ENCODE data around the gene KAZN. TPM values are rescaled to one million over a fixed set of nuclear protein-coding genes. Genes with fewer than 3 reads are reported as not detected.

The KAZN gene
- 6.8 and 11.8 TPM in 2 replicates for total RNA-seq

DNA sequence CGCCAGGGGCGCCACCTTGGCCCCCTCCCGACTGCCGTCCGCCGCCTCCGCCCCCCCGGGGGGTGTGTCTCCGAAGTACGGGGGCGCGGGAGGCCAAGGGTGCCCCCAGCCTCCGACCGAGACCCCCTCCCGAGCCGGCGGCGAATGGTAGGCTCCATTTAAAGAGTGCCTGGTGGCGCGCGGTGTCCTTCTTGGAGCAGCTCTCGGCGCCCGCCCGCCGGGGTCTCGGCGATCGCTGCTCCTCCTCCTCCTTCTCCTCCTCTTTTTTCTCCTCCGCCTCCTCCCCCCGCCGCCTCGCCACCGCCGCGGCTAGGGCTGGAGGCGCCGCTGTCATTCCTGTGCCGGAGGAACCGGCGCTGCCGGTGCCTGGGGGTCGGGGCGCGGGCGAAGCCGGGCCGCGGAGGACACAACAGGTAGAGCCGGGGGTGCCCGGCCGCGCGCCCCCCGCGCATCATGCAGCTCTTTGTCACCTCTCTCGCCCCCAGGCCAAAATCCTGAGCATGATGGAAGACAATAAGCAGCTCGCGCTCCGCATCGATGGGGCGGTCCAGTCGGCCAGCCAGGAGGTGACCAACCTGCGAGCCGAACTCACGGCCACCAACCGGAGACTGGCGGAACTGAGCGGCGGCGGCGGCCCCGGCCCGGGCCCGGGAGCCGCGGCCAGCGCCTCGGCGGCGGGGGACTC lies at the start of gene KAZN:
Gene KAZN (plus strand): TSS at position 188 of the 685 bp plus-strand sequence.

DNA sequence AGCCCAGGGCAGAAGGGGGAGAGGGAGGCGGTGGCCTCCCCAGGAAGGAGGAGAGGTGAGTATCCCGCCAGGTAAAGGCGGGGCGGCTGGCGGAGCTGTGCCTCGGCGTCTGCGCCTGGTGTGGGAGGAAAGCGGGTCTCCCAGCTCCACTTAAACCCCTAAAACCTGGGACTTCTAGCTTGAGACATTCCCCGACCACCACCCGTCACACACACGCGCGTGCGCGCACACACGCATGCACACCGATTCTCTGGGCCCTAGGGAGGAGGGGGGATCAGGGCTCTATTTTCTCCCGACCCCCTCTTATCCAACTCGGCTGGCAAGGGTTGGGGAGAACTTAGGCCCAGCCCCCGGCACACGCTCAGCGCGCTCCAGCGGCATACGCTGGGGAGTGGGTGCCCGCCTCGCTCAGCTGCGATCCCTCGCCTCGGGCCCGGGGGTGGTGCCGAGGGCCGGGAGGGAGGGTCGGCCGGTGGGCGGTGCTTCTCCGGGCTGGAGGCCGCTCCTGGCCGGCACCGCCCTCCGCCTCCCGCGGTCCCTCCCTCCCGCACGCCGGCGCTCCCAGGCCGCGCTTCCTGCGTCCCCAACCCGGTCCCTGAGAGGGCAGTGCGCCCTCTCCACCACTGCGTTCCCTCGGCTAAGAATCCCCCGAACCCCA lies 554.8 kb downstream of the KAZN start, which contains the start of gene TMEM51:
Gene TMEM51 (plus strand): TSS at position 564 of the 658 bp plus-strand sequence. CDS start 61,341 bp downstream, outside the sequence.

